Neural cell (in vitro differentiated cells): ENCODE data around the gene DEAF1. TPM values are rescaled to one million over a fixed set of nuclear protein-coding genes. Genes with fewer than 3 reads are reported as not detected.

Experiments
- H2AFZ ChIP-seq: fragments of 200-600, 300-800 bp; sonication (generic), shearing (Covaris generic); 2 replicates; pipeline ENCODE4 v1.6.0; 2014; ENCODE audit warnings: low read depth, mild to moderate bottlenecking, antibody characterized with exemption, low read length, moderate library complexity
- H3F3A ChIP-seq: fragments of 200-600 bp; shearing (Covaris generic); 2 replicates; pipeline ENCODE4 v1.6.1; 2016; ENCODE audit warnings: mild to moderate bottlenecking, moderate library complexity, mixed read lengths, antibody characterized with exemption, low read length; ENCODE audit not compliant: insufficient read depth, poor library complexity, severe bottlenecking
- H3K27ac ChIP-seq: fragments of 200-600, 300-800 bp; sonication (generic), shearing (Covaris generic); 2 replicates; pipeline ENCODE4 v1.5.1; 2014; ENCODE audit warnings: mild to moderate bottlenecking, low read length, moderate library complexity
- H3K27me3 ChIP-seq: fragments of 300-800, 200-600 bp; sonication (generic), shearing (Covaris generic); 2 replicates; pipeline ENCODE4 v1.6.0; 2014; ENCODE audit warnings: mild to moderate bottlenecking, low read depth, low read length, moderate library complexity; ENCODE audit not compliant: insufficient read depth
- H3K36me3 ChIP-seq: fragments of 300-800, 200-600 bp; sonication (generic), shearing (Covaris generic); 2 replicates; pipeline ENCODE4 v1.5.1; 2014; ENCODE audit warnings: mild to moderate bottlenecking, antibody characterized with exemption, low read length, moderate library complexity; ENCODE audit not compliant: insufficient read depth
- H3K4me2 ChIP-seq: fragments of 300-800, 200-600 bp; sonication (generic), shearing (Covaris generic); 2 replicates; pipeline ENCODE4 v1.6.0; 2014; ENCODE audit warnings: mild to moderate bottlenecking, low read length
- H3K4me3 ChIP-seq: fragments of 300-800, 200-600 bp; sonication (generic), shearing (Covaris generic); 2 replicates; pipeline ENCODE4 v1.5.1; 2014; ENCODE audit warnings: mild to moderate bottlenecking, low read length, moderate library complexity
- H3K79me2 ChIP-seq: fragments of 200-600 bp; shearing (Covaris generic); replicated peaks from 2 replicates; pipeline ENCODE4 v1.6.0; 2014; ENCODE audit warnings: mild to moderate bottlenecking, low read length, moderate library complexity; ENCODE audit not compliant: insufficient read depth
- H3K9ac ChIP-seq: fragments of 300-800, 200-600 bp; sonication (generic), shearing (Covaris generic); 2 replicates; pipeline ENCODE4 v1.6.1; 2016; ENCODE audit warnings: mild to moderate bottlenecking, low read length, mixed read lengths
- H3K9me2 ChIP-seq: fragments of 200-600 bp; shearing (Covaris generic); 2 replicates; pipeline ENCODE4 v1.6.1; 2016; ENCODE audit warnings: mild to moderate bottlenecking, low read length, mixed read lengths; ENCODE audit not compliant: insufficient read depth
- H3K9me3 ChIP-seq: fragments of 200-600, 300-800 bp; sonication (generic), shearing (Covaris generic); 2 replicates; pipeline ENCODE4 v1.6.1; 2016; ENCODE audit warnings: mild to moderate bottlenecking, mixed run types, low read length, moderate library complexity, mixed read lengths
- H4K20me1 ChIP-seq: fragments of 200-600 bp; shearing (Covaris generic); 2 replicates; pipeline ENCODE4 v1.6.1; 2016; ENCODE audit warnings: mild to moderate bottlenecking, mixed run types; ENCODE audit not compliant: insufficient read depth
- CTCF ChIP-seq: fragments of 450-650 bp; IDR thresholded peaks from 2 replicates; pipeline ENCODE4 v1.5.1; 2014; ENCODE audit warnings: antibody characterized with exemption, mild to moderate bottlenecking, moderate library complexity; ENCODE audit not compliant: poor library complexity, severe bottlenecking
- EP300 ChIP-seq: fragments of 450-650 bp; conservative IDR thresholded peaks from 2 replicates; pipeline ENCODE4 v1.6.1; 2014; ENCODE audit warnings: antibody characterized with exemption, mild to moderate bottlenecking, moderate library complexity; ENCODE audit not compliant: poor library complexity, severe bottlenecking
- EZH2 ChIP-seq: fragments of 200-600, 300-800 bp; shearing (Covaris generic), sonication (generic); IDR thresholded peaks from 2 replicates; pipeline ENCODE4 v1.6.1; 2014; ENCODE audit warnings: antibody characterized with exemption, low read length, borderline replicate concordance, mild to moderate bottlenecking; ENCODE audit not compliant: insufficient read depth, poor library complexity, severe bottlenecking
- MXI1 ChIP-seq: fragments of 450-650 bp; conservative IDR thresholded peaks from 2 replicates; pipeline ENCODE4 v1.6.1; 2014; ENCODE audit warnings: antibody characterized with exemption, mild to moderate bottlenecking; ENCODE audit not compliant: poor library complexity, severe bottlenecking
- RAD21 ChIP-seq: fragments of 450-650 bp; conservative IDR thresholded peaks from 2 replicates; pipeline ENCODE4 v1.6.1; 2014; ENCODE audit warnings: antibody characterized with exemption, mild to moderate bottlenecking, moderate library complexity
- REST ChIP-seq: IDR thresholded peaks from 2 replicates; pipeline ENCODE4 v1.6.1; 2012; ENCODE audit warnings: borderline replicate concordance
- polyA plus RNA-seq: library from polyadenylated mRNA; depleted of rRNA; stranded (reverse); fragments of >200 nt; gene quantifications from 2 replicates; pipeline ENCODE4 v1.2.3, GENCODE V29; 2014

The DEAF1 gene
- polyA plus RNA-seq, 1 donor from 2014 or later = 87.6 TPM

GRCh38 chr11:704781-705645 lies 10.0 kb upstream of the DEAF1 start:
- TF ChIP-seq EZH2 (no peak), EP300 (no peak), MXI1 (no peak), REST (no peak), CTCF (no peak)
- H3K9me2 ChIP-seq = no peaks in the 10 kb centered on the region
- no peak overlapping the region for H3K4me3 ChIP-seq
- H3F3A ChIP-seq = no peaks in the 10 kb centered on the region
- no peak overlapping the region for H3K9ac ChIP-seq
- no peak overlapping the region for H3K27ac ChIP-seq
- no peak overlapping the region for H3K4me2 ChIP-seq
- no peaks in the 10 kb centered on the region for H3K79me2 ChIP-seq
- no peaks in the 10 kb centered on the region for H3K9me3 ChIP-seq
- no peaks in the 10 kb centered on the region for H4K20me1 ChIP-seq
- H3K36me3 ChIP-seq = no peaks in the 10 kb centered on the region
- H2AFZ ChIP-seq = no peak overlapping the region
- peaks cover 13% of the 10 kb centered on the region for H3K27me3 ChIP-seq

GRCh38 chr11:704228-704674 lies 9.2 kb upstream of the DEAF1 start:
- Histone ChIP-seq H3K4me3 (no peak overlapping the region), H2AFZ (no peak overlapping the region), H3K27me3 (peaks cover 13% of the 10 kb centered on the region), H3K4me2 (no peak overlapping the region), H3K9me2 (no peaks in the 10 kb centered on the region), H3F3A (no peaks in the 10 kb centered on the region), H3K27ac (no peak overlapping the region), H3K36me3 (no peaks in the 10 kb centered on the region), H3K79me2 (no peaks in the 10 kb centered on the region), H4K20me1 (no peaks in the 10 kb centered on the region), H3K9ac (no peak overlapping the region), H3K9me3 (no peaks in the 10 kb centered on the region)
- TF ChIP-seq EP300 (no peak), MXI1 (no peak), RAD21 (no peak), REST (no peak)
